Raji (cell line): ENCODE data around the gene WHRN.

Experiments
- POLR2A ChIP-seq: IDR thresholded peaks from 2 replicates; pipeline ENCODE4 v1.6.1; 2011; ENCODE audit warnings: low read depth, low read length, control low read depth; ENCODE audit not compliant: insufficient read depth

Gene WHRN

DNA sequence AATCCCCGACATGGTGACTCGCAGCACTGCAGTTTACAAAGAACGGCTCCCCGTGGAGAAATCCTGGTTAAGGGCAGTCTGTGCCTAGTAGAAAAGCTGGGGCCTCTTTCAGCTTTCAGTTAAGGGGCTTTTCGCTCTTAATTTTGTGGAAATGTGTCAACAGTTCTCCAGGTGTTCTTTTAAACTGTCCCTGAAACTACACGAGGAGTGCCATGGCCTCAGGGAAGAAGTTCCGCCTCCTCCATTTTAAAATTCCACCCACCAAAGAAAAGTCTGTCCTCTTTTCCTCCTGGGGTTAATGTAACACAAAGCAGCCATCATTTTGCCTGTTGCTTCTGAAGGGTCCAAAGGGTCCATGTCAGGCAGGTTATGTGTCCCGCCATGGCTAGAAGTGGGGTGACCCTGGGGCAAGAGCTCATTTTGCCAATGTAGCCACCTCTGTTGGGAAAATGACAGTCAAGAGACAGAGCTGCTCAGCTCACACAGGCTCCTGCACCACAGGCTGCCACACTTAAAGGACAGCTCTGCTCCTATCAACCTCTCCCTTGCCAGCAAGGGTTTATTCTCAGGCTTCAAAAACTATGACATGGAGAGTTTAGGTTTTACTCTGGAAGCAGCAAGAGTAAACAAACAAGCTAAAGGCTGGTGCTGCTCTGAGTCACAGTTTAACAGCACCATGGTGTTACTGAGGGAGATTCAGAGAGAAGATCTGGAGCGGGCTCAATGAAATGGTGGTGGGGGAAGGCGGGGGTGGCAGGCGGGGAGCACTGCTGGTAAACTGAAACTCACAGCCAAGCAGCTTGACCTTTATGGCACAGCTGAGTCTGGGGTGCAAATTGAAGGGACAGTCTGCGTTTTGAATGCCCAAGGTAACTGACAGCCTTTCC is 3.2 kb downstream of the WHRN start:
- no peak for TF ChIP-seq POLR2A

DNA sequence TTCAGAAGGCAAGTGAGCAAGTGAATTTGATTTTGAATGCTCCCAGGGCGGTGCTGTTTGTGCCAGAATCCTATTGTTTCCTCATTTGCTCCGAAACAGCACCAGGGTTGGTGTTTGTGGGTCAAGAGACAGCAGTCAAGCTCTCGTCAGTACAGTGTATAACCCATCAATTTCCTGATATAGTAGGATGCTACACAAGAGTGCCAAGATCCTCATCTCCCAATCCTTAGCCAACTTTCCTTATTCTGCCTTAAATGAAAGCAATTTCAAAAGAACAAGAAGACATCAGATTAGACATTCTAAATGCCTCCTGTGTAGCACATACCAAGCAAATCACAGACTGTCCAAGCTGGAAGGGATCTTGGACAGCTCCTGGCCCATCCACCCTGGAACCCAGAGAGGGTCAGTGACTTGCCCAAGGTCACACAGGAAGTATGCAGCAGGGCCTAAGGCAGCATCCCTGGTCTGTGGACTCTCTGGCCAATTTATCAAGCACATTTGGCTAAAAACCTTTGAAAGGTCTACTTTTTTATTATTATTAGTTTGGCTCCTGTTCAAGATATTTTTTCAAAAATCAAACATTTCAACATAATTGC is 4.5 kb downstream of the WHRN start:
- TF ChIP-seq POLR2A: no peak

DNA sequence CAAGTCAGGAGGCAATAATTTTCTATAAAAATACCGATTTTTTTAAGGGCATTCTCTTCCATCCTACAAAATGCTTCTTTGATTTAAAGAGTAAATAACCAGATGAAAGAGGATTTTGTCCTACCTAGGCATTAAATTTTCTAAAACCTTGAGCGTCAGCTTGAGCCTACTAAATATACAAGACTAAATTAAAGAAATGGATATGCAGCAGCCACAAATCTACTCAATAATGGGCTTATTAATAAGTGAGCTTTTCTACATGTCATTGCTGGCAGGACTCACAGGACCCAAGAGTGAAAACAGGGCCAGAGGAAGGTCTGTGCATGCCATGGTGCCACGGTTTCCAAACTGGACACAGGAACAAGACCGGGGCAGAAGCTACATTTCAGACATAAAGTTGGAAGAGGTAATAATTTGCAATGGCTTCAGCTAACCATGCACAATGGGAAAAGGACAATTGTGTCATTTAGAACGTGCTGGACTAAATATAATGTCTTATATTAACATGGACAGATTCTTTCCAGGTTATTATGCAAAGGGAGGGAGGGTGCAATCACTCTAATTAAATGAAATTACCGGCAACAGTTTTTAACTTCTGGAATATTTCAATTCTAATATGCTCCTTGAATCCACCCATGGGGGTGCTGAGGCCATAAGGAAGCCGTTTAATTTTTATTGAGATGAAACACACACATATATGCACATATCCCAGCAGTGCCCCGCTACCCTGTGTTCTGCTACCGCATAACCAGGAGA is 5.2 kb downstream of the WHRN start:
- TF ChIP-seq POLR2A: no peak

DNA sequence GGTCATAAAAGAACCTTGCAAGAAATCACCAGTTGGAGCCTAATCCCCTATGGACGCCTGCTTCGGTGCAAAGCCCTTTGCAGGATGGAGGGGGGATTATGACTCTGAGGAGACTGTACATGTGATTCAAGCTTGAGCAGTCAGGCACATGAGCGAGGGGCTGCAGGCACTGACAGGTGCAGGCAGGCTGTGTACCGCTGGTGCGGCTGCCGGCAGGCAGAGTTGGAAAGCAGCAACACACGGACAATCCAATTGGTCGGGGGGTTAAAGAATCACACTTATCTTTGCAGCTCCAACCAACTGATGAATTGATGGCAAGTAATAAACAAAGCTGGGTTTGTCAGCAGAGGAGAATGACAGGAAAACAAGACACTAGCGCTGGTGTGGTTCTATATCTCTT is 5.7 kb downstream of the WHRN start:
- no peak for TF ChIP-seq POLR2A

DNA sequence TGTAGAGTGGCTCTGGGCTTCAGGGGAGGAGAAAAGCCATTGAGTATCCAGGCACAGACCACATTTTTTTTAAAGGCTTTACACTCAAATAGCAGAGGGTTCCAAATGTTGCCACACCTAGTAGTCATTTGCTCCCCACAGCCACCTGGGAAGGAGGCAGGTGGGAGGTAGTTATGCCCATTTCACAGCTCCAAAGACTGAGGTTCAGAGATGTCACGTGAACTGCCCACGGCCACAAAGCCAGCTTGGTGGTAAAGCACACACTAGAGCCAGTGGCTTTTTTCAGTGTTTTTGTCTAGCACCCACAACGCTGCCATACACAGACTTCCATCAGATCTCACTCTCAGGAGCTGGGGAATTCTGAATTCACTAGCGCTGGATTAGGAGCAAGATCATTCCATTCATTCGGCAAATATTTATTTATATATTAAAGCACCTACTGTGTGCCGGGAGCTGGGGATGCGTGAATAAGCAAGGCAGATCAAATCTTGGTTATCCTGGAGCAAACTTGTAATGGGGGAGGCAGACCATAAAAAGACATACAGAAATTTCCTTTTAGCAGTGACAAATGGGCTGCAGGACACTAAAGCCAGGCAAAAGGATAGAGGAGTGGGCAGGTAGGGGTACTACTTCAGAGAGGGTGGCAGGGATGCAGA is 7.4 kb downstream of the WHRN start:
- TF ChIP-seq POLR2A: no peak

DNA sequence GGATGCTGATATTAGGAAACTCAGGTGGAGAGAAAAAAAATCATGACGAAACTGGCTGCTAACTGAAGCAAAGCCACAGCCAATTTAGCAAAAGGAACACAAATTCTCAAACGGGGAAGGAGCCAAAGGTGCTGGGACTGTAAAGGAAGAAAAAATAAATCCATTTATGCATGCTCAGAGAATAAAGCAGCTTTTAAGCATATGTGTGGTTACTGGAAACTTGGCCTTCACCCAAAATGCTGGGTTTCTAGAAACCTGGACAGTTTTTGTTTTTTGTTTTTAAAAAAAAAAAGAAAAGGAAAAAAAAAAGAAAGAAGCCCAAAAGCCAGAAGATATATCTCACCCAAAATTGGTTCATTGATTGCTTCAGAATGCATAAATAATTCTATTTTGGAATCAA is 8.0 kb downstream of the WHRN start:
- TF ChIP-seq POLR2A: no peak

DNA sequence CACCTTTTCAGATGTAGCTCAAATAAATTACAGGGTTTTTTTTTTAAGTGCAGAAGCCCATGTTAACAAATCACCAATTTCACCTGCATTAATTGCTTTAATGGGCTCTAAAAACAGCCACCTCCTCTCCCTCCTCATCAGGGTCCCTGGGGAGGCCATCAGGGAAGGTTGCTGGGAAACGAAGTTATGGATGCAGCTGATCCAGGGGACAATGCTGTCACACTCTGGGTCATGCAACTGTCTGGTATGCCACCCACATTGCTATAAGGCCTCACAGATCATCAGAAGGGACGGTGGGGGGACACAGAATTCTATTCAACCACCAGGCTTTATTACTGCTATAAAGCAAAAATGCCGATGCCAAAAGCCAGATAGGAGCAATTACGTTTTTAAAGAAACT is 9.3 kb downstream of the WHRN start:
- no peak for TF ChIP-seq POLR2A

DNA sequence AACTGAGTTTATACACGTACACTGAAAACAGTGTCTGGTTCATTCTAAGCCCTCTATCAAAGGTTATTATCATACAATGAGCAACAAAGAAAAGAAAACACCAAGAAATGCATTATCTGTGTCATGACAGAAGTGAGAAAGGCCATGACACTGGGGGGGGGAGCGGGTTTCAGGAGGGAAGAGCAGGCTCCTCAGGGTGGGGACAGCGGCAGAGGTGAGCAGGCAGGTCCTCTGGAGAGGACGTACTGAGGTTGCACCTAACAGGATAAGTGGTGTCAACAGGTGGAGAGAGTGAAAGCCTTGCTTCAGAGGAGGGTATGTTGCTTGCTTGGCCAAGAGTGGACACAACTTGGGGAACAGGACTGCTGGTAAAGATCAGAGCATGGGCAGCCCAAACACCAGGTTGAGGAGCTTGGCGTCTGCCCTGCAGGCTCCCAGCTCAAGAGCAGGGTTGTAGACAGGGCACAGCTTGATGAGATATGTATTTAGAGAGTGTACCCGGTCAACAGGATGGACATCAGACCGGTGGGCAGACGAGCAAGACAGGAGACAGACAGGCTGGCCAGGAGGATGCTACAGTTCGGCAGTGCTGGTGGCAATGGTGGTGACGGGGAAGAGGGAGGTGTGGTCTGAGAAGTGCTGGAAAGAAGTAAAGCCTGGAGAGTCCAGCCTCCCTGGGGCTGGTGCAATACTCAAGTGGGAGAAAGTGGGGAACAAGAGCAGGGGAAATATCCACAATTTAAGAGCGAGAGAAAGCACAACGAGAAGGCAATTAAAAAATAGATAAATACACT is 10.3 kb downstream of the WHRN start:
- TF ChIP-seq POLR2A: no peak

DNA sequence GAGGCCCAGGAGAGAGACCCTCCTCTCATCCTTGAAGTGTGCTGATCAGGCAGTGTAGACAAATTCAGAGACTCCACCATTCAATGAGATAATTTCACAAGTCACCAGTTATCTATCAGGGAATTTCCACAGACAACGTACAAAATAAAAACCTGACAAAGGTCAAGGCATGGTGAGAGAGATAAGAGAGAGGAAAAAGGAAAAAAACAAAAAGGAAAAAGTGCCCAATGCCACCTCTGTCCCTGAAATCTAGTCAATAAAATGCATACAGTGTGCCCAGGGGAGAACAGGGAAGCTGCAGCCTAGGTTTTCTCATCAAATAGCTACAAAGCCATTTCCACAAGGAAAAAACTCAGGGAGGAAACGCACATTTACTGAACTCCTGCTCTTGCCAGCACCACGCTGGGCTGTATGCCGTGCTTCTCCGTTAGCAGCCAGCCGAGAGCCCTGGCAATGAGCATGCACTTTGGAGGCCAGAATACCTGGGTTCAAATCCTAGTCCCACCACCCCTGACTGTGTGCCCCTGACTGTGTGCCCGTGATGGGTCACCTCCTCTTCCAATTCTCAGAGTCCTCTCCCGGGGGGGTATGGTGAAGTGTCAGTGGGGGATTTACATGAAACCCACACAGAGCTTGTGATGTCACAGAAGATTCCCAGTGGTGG is 11.6 kb downstream of the WHRN start:
- no peak for TF ChIP-seq POLR2A

DNA sequence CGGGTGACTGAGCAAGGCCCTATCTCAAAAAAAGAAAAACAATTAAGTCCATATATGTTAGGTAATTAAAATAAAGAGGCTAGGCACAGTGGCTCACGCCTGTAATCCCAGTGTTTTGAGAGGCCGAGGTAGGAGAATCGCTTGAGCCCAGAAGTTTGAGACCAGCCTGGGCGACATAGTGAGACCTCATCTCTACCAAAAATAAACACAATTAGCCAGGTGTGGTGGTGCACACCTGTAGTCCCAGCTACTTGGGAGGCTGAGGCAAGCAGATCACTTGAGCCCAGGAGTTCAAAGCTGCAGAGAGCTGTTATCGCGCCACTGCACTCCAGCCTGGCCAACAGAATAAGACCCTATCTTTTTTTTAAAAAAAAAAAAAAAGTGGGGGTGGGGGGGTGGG is 12.3 kb downstream of the WHRN start:
- no peak for TF ChIP-seq POLR2A

DNA sequence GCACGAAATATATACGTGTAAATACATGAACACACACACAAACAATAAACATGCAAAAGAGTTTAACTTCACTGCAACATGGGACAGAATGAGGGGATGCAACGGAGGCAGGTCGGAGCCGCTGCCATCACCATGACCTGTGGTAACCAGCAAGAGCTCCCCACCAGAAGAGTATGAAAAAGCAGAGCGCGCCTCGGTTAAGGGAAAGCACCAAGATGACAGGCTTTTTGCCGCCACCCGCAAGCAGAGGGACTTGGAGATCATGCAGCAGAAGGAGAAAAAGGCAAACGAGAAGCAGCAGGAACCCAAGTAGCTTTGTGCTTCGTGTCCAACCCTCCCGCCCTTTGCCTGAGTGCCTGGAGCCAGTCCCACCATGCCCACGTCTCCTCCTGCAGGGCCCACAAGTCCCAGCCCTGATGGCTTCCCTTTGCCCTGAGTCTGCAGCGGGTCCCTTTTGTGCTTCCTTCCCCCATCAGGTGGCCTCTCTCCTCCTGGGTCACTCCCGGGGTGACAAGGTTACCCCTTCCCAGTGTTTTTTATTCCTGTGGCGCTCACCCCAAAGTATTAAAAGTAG is 13.8 kb downstream of the WHRN start:
- TF ChIP-seq POLR2A: no peak

DNA sequence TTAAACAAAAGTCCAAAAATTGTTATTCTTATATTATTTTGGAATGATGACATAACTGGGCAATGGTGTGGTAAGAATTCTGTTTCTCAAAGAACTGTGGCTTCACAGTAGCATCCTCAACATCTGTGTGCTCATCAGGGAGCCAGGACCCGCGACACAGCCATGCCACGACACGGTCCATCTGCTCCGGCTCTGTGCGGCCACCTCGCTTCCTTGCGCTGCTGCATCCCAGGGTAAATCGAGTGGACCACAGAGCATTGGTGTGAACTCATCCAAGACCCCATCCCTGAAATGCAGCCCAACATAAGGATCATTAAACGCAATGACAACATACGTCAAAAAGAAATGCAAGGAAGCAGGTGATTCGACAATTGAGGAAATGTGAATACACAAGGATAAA is 15.3 kb downstream of the WHRN start:
- TF ChIP-seq POLR2A: no peak

DNA sequence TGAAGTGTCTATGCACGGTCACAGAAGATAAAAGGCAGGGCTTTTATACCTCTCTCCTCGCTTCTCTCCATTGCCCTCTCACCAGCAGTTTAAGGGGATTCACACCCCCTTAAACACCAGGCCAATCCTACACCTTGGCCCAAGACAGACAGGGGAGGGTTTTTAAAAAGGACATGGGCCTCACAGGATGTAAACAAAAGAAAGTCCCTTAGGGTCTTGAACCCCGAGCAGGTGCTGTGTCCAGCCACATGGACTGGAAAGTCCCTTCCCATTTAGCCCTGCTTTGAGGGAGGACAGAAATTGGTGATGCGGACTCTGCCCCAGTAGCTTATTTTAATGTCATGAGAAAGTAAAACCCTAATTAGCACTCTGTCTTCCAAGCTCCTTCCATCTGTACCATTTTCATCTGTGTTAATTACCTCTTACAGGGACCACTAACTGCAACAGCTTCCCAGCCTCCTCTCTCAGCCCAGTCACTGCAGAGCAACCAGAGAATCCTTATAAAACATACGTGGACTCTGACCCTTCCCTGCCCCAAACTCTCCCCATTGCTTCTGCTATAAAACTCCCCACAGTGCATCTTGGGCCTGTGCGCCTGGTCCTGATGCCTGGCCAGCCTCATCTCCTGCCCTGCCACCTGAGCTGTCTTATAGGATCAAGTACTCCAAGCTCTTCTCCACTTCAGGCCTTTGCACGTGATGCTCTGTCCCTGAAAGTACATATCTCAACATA is 16.7 kb downstream of the WHRN start:
- no peak for TF ChIP-seq POLR2A

DNA sequence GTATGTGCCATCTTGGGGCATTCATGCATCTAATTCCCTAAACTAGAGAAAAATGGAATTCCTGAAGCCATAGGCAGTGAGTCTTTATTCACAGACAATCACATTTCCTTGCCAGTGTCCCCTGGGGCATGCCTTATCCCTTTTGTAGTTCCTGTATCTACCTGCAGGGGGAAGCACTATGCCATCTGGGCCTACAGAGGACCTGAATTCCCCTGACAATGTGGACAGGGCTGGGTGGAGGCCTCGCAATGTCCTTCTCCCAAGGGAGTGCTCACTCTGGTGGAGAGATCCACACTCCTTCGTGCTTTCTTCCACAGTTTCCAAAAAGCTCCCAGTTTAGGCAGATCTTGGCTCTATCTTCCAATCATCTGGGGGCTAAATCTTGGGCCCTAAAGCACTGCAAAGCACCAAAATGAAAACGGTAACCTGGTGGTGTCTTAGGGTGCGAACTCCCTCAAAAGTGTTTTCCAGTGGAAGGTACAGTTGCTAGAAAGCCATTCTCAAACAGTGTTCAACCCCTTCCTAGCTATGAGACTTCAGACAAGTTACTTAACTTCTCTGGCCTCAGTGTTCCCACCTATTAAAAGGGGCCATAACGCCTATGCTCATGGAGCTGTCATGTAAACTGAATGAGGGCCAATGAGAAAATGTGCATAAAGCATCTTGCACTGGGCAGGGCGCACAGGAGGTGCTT is 17.5 kb downstream of the WHRN start:
- TF ChIP-seq POLR2A: no peak
